GM21576 (cell line): Measurements from ENCODE around the gene HNF4A.
A peak's percentile ranks its signal among the peaks of the same experiment; 100 is the strongest.
"Not testable (repeated sequence)": the region's sequence is repeated elsewhere in the genome, so short reads cannot be mapped to it uniquely, and the experiment has no call there.

Experiments used
- ATAC-seq: cut with Tn5 transposase; IDR thresholded peaks from one replicate; pipeline ENCODE4 v1.9.1; 2021; ENCODE audit warnings: mild to moderate bottlenecking, moderate library complexity; ENCODE audit not compliant: unreplicated experiment

HNF4A gene

GRCh38 chr20:44467289-44467883 lies 111.9 kb downstream of the HNF4A start:
- ATAC-seq: no peak

DNA sequence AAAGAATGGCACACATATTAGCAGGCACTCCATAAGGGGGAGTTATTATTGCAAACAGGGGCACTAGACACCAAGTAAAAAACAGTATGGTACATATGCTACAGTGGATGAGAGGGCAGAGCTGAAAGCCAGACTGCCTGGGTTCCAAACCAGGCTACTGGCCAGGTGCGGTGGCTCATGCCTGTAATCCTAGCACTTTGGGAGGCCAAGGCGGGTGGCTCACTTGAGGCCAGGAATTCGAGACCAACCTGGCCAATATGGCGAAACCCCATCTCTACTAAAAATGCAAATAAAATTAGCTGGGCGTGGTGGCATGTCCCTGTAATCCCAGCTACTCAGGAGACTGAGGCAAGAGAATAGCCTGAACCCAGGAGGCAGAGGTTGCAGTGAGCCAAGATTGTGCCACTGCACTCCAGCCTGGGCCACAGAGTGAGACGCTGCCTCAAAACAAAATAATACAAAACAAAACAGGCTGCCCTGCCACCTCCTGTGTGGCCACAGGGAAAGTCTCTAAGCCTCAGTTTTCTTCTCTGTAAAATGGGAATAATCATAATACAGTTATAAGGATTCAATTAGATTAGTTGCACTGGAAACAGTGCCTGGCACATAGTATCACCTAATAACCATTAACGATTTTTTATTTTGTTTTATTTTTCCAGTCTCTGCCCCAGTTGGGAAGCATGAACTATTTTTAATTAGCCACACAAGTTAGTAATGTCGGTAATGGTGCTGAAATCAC lies 112.7 kb downstream of the HNF4A start:
- ATAC-seq: no peak

DNA sequence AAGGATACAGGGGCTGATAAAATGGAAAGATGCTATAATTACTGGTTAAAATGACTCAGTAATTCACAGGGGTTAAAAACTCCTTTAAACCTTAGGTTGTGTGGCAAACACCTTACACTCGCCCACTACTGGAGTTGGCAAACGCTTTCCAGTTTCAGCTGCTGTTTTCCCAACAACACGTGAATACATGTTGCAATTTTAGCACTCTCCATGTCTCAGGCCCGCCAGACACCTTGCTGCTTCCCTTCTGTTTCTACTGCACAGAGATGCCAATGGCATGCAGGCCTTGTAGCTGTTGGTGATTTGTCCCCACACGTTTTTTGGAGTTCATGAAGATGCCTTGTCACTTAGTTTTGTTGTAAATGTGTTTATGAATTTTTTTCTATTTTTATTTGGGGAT lies 114.8 kb downstream of the HNF4A start:
- ATAC-seq: no peak

- ATAC-seq: no peak
Observed at GRCh38 chr20:44471481-44471882, 116.0 kb downstream of the HNF4A start.

DNA sequence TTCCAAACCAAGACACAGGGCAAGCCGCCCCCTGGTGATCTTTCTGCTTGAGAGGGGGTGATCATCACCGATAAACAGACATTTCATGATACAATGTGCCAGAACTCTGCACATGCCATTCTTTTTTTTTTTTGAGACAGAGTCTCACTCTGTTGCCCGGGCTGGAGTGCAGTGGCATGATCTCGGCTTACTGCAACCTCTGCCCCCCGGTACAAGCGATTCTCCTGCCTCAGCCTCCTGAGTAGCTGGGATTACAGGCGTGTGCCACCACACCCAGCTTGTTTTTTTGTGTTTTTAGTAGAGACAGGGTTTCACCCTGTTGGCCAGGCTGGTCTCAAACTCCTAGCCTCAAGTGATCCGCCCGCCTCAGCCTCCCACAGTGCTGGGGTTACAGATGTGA lies 116.8 kb downstream of the HNF4A start:
- ATAC-seq: not testable (repeated sequence)

DNA sequence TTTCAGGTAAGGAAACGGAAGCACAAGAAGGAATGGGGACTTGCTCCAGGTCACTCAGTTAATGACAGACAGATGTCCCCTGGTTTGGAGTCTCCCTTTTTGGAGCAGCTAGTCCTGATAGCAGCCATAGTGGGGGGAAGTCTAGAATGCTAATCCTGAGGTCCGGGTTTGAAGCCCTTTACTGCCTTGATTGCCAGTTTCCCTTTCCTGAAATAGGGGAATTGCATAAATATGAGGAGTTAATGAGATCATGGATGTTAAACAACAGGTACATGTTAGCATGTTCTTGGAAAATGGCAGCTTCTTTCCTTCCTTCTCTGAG lies 119.8 kb downstream of the HNF4A start:
- ATAC-seq: no peak

- peak; percentile 92 for ATAC-seq
Observed at GRCh38 chr20:44475694-44476560, 120.4 kb downstream of the HNF4A start, which contains the start of gene TTPAL. TTPAL (plus strand) TSS chr20:44475874; CDS start chr20:44480000, 4,126 bp downstream.

- no peak for ATAC-seq
Observed at GRCh38 chr20:44477151-44477550, 121.7 kb downstream of the HNF4A start.

- no peak for ATAC-seq
Observed at GRCh38 chr20:44478206-44478605, 122.7 kb downstream of the HNF4A start.

GRCh38 chr20:44479643-44480042 lies 124.1 kb downstream of the HNF4A start:
- ATAC-seq: no peak

DNA sequence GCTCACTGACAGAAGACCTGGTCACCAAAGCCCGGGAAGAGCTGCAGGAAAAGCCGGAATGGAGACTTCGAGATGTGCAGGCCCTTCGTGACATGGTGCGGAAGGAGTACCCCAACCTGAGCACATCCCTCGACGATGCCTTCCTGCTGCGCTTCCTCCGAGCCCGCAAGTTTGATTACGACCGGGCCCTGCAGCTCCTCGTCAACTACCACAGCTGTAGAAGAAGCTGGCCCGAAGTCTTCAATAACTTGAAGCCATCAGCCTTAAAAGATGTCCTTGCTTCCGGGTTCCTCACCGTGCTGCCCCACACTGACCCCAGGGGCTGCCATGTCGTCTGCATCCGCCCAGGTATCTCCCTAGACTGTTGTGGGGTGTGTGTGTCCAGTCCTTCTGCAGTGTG lies 124.6 kb downstream of the HNF4A start:
- ATAC-seq: no peak

DNA sequence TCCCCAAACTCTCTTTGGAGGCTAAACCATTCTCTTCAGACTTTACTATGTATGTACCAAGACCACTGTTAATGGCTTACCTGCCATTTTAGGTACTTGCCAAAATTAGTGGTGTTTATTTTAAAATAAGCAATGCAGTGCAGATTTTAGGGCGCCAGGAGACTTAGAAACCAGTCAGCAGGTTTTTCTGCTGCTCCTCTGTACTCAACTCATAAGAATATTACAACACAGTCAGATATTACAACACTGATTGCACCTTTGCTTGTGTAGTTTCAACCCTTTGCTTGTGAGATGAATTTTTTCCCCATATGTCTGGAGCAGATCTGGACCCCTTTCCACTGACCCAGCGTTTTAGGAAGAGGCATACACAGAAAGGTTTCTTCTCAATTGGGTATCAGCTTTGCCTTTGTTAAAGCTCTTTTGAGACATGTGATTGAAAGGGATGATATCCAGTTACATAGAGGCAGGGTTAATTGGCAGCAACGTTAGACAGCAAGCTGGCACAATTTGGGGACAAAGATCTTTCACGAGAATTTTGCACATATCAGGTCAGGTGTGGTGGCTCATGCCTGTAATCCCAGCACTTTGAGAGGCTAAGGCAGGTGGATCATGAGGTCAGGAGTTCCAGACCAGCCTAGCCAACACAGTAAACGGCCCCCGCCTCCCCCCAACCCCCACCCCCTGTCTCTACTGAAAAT lies 126.4 kb downstream of the HNF4A start:
- no peak for ATAC-seq

- no peak for ATAC-seq
Observed at GRCh38 chr20:44483112-44483511, 127.6 kb downstream of the HNF4A start.
